K562 (cell line): Measurements from ENCODE around the gene QPCT. TPM values are rescaled to one million over a fixed set of nuclear protein-coding genes. Genes with fewer than 3 reads are reported as not detected.

Experiments used
- ATAC-seq: fragments of 200-7000 bp; cut with Tn5 transposase; 3 replicates; pipeline ENCODE4 v1.9.1; 2020; ENCODE audit warnings: moderate library complexity
- BruUV-seq: library from RNA; stranded (reverse); fragments of 400-500 nt; replicated peaks from 2 replicates; lab custom pipeline; 2021; lab: Mats Ljungman, UMichigan
- CTCF ChIA-PET: fragments of 300-600 bp; formaldehyde crosslinking; extraction: SDS; loops from one replicate; lab custom pipeline; 2021; ENCODE audit warnings: low intra/inter-chr PET ratio; lab: Yijun Ruan, JAX
- POLR2A ChIA-PET: fragments of 300-600, 350-650 bp; sonication (Branson Sonifier 250); formaldehyde crosslinking; extraction: SDS; loops from one replicate; lab custom pipeline; 2021; ENCODE audit warnings: antibody characterized with exemption, inconsistent platforms; lab: Yijun Ruan, JAX
- DNase-seq, 4 experiments: peaks; one replicate each; pipeline versions ENCODE4 v3.0.0 to v3.0.0-alpha.2; 2011 to 2018; ENCODE audit warnings: low spot score in 3 of 4, mixed read lengths in 3 of 4; ENCODE audit errors: extremely low read depth in 1 of 4
- FAIRE-seq: peaks from 2 replicates; lab custom pipeline; 2011; peaks lifted over from hg19 to GRCh38; lab: Jason Lieb, UNC
- H2AFZ ChIP-seq: 2 replicates; pipeline ENCODE4 v1.6.0; 2011; ENCODE audit warnings: low read depth, low read length, control low read depth, inconsistent platforms
- H3K27ac ChIP-seq: fragments of 200-600 bp; 3 replicates; pipeline ENCODE4 v1.8.0; 2011; ENCODE audit warnings: low read depth, mild to moderate bottlenecking, control low read depth, inconsistent platforms, low read length, moderate library complexity, mixed read lengths; ENCODE audit errors: extremely low read depth
- H3K27me3 ChIP-seq, 2 experiments: fragments of 300-600 bp in 1 of 2; 2 replicates in 1 of 2; 3 replicates in 1 of 2; pipeline versions ENCODE4 v1.6.0 to v1.8.0; 2011; ENCODE audit warnings: inconsistent platforms in 2 of 2, low read length in 2 of 2, mild to moderate bottlenecking in 1 of 2, mixed read lengths in 1 of 2, moderate library complexity in 1 of 2; ENCODE audit not compliant: control insufficient read depth in 2 of 2, insufficient read depth in 2 of 2
- H3K36me3 ChIP-seq: fragments of 300-600 bp; 3 replicates; pipeline ENCODE4 v1.8.0; 2011; ENCODE audit warnings: mild to moderate bottlenecking, low read length, inconsistent platforms; ENCODE audit not compliant: control insufficient read depth, insufficient read depth
- H3K4me1 ChIP-seq, 2 experiments: fragments of 200-600 bp in 1 of 2; replicated peaks in 1 of 2; 2 replicates in 1 of 2; 3 replicates in 1 of 2; pipeline versions ENCODE4 v1.5.1 to v1.8.0; 2011; ENCODE audit warnings: inconsistent platforms in 2 of 2, low read length in 2 of 2, mild to moderate bottlenecking in 1 of 2, mixed read lengths in 1 of 2, moderate library complexity in 1 of 2; ENCODE audit not compliant: control insufficient read depth in 2 of 2, insufficient read depth in 2 of 2
- H3K4me2 ChIP-seq: 2 replicates; pipeline ENCODE4 v1.6.1; 2011; ENCODE audit warnings: low read length, control low read depth, inconsistent platforms, mixed read lengths; ENCODE audit not compliant: insufficient read depth
- H3K4me3 ChIP-seq: fragments of 200-600 bp; sonication (generic), shearing (Covaris generic); 2 replicates; pipeline ENCODE4 v1.5.1; 2016; ENCODE audit warnings: control low read depth, inconsistent platforms
- H3K79me2 ChIP-seq: fragments of 200-600 bp; 3 replicates; pipeline ENCODE4 v1.8.0; 2011; ENCODE audit warnings: low read length, inconsistent platforms; ENCODE audit not compliant: control insufficient read depth, insufficient read depth
- H3K9ac ChIP-seq, 2 experiments: 2 replicates each; pipeline versions ENCODE4 v1.6.0 to v1.6.1; 2011; ENCODE audit warnings: low read depth in 2 of 2, low read length in 2 of 2, control low read depth in 1 of 2, inconsistent platforms in 1 of 2, mild to moderate bottlenecking in 1 of 2, mixed read lengths in 1 of 2; ENCODE audit not compliant: insufficient read depth in 1 of 2
- H3K9me1 ChIP-seq: one replicate; pipeline ENCODE4 v1.6.0; 2011; ENCODE audit warnings: inconsistent platforms, mild to moderate bottlenecking, low read length, moderate library complexity; ENCODE audit not compliant: control insufficient read depth, insufficient read depth
- H3K9me3 ChIP-seq: replicated peaks from 2 replicates; pipeline ENCODE4 v1.5.1; 2011; ENCODE audit warnings: low read depth, low read length, inconsistent platforms; ENCODE audit not compliant: control insufficient read depth, insufficient read depth
- H4K20me1 ChIP-seq: replicated peaks from 2 replicates; pipeline ENCODE4 v1.6.1; 2011; ENCODE audit warnings: low read length, inconsistent platforms, mixed read lengths; ENCODE audit not compliant: control insufficient read depth, insufficient read depth
- CBX1 ChIP-seq: sonication (generic); IDR thresholded peaks from 2 replicates; pipeline ENCODE4 v1.6.1; 2016; ENCODE audit warnings: antibody characterized with exemption, low read depth, mild to moderate bottlenecking
- CEBPB ChIP-seq: fragments of 450-650 bp; IDR thresholded peaks from 2 replicates; pipeline ENCODE4 v1.6.1; 2016; ENCODE audit warnings: missing genetic modification characterization, missing compliant biosample characterization
- ELF1 ChIP-seq: fragments of 200-800 bp; sonication (Bioruptor generic); IDR thresholded peaks from 2 replicates; pipeline ENCODE4 v1.6.1; 2016; ENCODE audit warnings: missing genetic modification characterization, missing compliant biosample characterization
- SAFB ChIP-seq: fragments of 200-400 bp; formaldehyde crosslinking; IDR thresholded peaks from 2 replicates; pipeline ENCODE4 v1.6.1; 2017; ENCODE audit warnings: low read depth, low read length, borderline replicate concordance
- SMAD3 ChIP-seq: fragments of 450-650 bp; formaldehyde crosslinking; conservative IDR thresholded peaks from 2 replicates; pipeline ENCODE4 v1.4.0; 2020; ENCODE audit warnings: mild to moderate bottlenecking
- SMC3 ChIP-seq: conservative IDR thresholded peaks from 2 replicates; pipeline ENCODE4 v1.6.1; 2011; ENCODE audit warnings: low read depth, low read length, improper control_type of control experiment; ENCODE audit not compliant: insufficient read depth
- TBP ChIP-seq: optimal IDR thresholded peaks from 2 replicates; pipeline ENCODE3; 2011; ENCODE audit warnings: low read depth, low read length, improper control_type of control experiment
- TCF7 ChIP-seq: sonication (generic); IDR thresholded peaks from 2 replicates; pipeline ENCODE4 v1.6.1; 2016; ENCODE audit warnings: antibody characterized with exemption, borderline replicate concordance
- XRCC4 ChIP-seq: IDR thresholded peaks from one replicate; pipeline ENCODE4 v1.6.1; 2011; ENCODE audit not compliant: insufficient read depth, insufficient read length; ENCODE audit errors: extremely low read depth
- WGBS: fragments of 100-300 bp; shearing (Covaris generic); methylation state at CpG from one replicate; pipeline ENCODE4 v1.1.6; 2016; ENCODE audit warnings: low coverage, mixed read lengths; ENCODE audit not compliant: insufficient coverage; ENCODE audit errors: missing lambda C conversion rate; 5-methylcytosine and 5-hydroxymethylcytosine counted together
- in situ Hi-C: fragments of 300-500 bp; cut with MboI; formaldehyde crosslinking; loops from 4 replicates; pipeline ENCODE4 v1.15.0; 2018; ENCODE audit warnings: inconsistent platforms, mixed read lengths
- intact Hi-C: fragments of 100-400 bp; cut with micrococcal nuclease; formaldehyde crosslinking; loops from 2 replicates; pipeline ENCODE4 v1.14.2; 2022
- polyA plus RNA-seq, 8 experiments: library from polyadenylated mRNA; depleted of rRNA in 4 of 8; stranded (reverse) in 5 of 8; unstranded in 3 of 8; fragments of >200 nt; fragmentation: Nextera tagmentation in 2 of 8; fragmentation: Illumina TruSeq in 1 of 8; extraction: Ambion mirVana in 2 of 8; extraction: Trizol in 1 of 8; gene quantifications; 2 replicates each; pipeline versions ENCODE4 v1.2.1 to v1.2.3, GENCODE V29; 2011 to 2014; ENCODE audit warnings: inconsistent platforms in 1 of 8, missing spikeins in 1 of 8
- total RNA-seq, 7 experiments: library from RNA; depleted of rRNA in 6 of 7; stranded (reverse); fragments of >200 nt in 6 of 7; fragmentation: Illumina TruSeq in 2 of 7; extraction: Trizol in 2 of 7; gene quantifications; 2 replicates each; pipeline versions ENCODE4 v1.2.1 to v1.2.3, GENCODE V29; 2011 to 2021; ENCODE audit warnings: low replicate concordance in 1 of 7
- TF ChIP-seq, protein P1 (sequence below): sonication (generic); formaldehyde crosslinking; IDR thresholded peaks from 2 replicates; pipeline ENCODE4 v1.8.1; 2022; ENCODE audit warnings: missing genetic modification reagents
- TF ChIP-seq, protein P2 (sequence below): sonication (generic); IDR thresholded peaks from 2 replicates; pipeline ENCODE4 v1.6.1; 2016
- TF ChIP-seq, protein P3 (sequence below): fragments of 150-350 bp; conservative IDR thresholded peaks from 2 replicates; pipeline ENCODE4 v1.6.1; 2014; ENCODE audit warnings: low read length
- TF ChIP-seq, protein P4 (sequence below): fragments of 250-450 bp; sonication (Bioruptor Pico); IDR thresholded peaks from 2 replicates; pipeline ENCODE4 v1.8.0; 2021; ENCODE audit warnings: mild to moderate bottlenecking, moderate library complexity
- TF ChIP-seq, protein P5 (sequence below): fragments of 250-450 bp; sonication (Bioruptor Pico); IDR thresholded peaks from 2 replicates; pipeline ENCODE4 v1.5.0; 2020; ENCODE audit warnings: mild to moderate bottlenecking, borderline replicate concordance

The QPCT gene
- total and polyA plus RNA-seq, 9 of the 15 experiments (the other 6 are each of a cell fraction or from before 2014, with no cell fraction given): 0.07 TPM; not detected in 8

DNA sequence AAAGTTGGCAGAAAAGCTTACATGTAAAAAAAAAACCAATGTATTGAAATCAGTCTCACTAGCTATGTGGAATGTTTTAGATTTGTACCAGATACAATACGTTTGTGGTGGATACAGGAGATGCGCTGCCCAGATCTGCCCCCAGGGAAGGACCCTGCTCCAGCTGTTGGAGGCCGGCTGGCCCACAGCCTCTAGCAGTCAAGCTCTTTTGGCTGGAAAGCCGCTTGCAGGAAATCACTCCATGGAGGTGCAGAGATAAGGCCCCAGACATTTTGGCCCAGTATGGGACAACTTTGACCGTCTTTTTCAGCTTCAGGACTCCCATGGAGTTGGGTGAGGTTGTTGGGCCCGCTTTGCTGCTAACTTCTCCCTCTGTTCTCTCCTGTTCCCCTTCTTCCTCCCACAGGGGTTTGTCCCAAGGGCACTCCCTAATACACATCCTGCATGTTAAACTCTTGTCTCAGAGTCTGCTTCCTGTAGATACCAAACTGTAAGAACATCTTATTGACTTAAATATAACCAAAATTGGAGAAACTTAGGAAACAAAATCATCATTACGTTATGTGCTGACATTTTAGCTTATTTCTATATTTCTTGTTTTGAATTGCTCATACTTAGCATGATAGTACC, 1.7 kb upstream of the QPCT start:
- Histone ChIP-seq H3K27me3 (peaks cover 9 to 25% of the 10 kb centered on the region in 2 experiments), H3K79me2 (no peaks in the 10 kb centered on the region), H3K4me1 (peaks cover 0 to 10% of the 10 kb centered on the region in 2 experiments; a peak in 2 of 5 replicates), H3K9me3 (no peaks in the 10 kb centered on the region), H2AFZ (no peak overlapping the region), H3K4me3 (no peak overlapping the region), H3K9ac (no peak overlapping the region), H3K27ac (no peak overlapping the region), H3K36me3 (no peaks in the 10 kb centered on the region), H3K9me1 (no peaks in the 10 kb centered on the region), H4K20me1 (no peaks in the 10 kb centered on the region), H3K4me2 (no peak overlapping the region)
- ChIA-PET CTCF (no interaction called here), POLR2A (interaction anchor here (0.7 kb wide), 1 partner anchor 13 kb away, joined by 4 read pairs; no protein-coding TSS in a partner anchor)
- no peak; the same call in 2 of the 3 replicates for ATAC-seq
- no peak for FAIRE-seq
- intact Hi-C loops: no loop called here
- DNase-seq: no peak
- BruUV-seq: no TSS peak
- in situ Hi-C loops: no loop called here
- 6% methylated on average over 7 of the region's 7 CpGs for WGBS
- TF ChIP-seq CBX1 (no peak), ELF1 (tag) (no peak), SMC3 (no peak), SMAD3 (CRISPR knock-in tag) (no peak), CEBPB (tag) (no peak), TCF7 (no peak), XRCC4 (no peak), TBP (no peak), SAFB (no peak)
- TF ChIP-seq, protein P1, sequence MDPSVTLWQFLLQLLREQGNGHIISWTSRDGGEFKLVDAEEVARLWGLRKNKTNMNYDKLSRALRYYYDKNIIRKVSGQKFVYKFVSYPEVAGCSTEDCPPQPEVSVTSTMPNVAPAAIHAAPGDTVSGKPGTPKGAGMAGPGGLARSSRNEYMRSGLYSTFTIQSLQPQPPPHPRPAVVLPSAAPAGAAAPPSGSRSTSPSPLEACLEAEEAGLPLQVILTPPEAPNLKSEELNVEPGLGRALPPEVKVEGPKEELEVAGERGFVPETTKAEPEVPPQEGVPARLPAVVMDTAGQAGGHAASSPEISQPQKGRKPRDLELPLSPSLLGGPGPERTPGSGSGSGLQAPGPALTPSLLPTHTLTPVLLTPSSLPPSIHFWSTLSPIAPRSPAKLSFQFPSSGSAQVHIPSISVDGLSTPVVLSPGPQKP (CRISPR knock-in tag): no peak
- TF ChIP-seq, protein P2, sequence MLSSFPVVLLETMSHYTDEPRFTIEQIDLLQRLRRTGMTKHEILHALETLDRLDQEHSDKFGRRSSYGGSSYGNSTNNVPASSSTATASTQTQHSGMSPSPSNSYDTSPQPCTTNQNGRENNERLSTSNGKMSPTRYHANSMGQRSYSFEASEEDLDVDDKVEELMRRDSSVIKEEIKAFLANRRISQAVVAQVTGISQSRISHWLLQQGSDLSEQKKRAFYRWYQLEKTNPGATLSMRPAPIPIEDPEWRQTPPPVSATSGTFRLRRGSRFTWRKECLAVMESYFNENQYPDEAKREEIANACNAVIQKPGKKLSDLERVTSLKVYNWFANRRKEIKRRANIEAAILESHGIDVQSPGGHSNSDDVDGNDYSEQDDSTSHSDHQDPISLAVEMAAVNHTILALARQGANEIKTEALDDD: no peak
- TF ChIP-seq, protein P3, sequence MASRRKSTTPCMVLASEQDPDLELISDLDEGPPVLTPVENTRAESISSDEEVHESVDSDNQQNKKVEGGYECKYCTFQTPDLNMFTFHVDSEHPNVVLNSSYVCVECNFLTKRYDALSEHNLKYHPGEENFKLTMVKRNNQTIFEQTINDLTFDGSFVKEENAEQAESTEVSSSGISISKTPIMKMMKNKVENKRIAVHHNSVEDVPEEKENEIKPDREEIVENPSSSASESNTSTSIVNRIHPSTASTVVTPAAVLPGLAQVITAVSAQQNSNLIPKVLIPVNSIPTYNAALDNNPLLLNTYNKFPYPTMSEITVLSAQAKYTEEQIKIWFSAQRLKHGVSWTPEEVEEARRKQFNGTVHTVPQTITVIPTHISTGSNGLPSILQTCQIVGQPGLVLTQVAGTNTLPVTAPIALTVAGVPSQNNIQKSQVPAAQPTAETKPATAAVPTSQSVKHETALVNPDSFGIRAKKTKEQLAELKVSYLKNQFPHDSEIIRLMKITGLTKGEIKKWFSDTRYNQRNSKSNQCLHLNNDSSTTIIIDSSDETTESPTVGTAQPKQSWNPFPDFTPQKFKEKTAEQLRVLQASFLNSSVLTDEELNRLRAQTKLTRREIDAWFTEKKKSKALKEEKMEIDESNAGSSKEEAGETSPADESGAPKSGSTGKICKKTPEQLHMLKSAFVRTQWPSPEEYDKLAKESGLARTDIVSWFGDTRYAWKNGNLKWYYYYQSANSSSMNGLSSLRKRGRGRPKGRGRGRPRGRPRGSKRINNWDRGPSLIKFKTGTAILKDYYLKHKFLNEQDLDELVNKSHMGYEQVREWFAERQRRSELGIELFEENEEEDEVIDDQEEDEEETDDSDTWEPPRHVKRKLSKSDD: no peak
- TF ChIP-seq, protein P4, sequence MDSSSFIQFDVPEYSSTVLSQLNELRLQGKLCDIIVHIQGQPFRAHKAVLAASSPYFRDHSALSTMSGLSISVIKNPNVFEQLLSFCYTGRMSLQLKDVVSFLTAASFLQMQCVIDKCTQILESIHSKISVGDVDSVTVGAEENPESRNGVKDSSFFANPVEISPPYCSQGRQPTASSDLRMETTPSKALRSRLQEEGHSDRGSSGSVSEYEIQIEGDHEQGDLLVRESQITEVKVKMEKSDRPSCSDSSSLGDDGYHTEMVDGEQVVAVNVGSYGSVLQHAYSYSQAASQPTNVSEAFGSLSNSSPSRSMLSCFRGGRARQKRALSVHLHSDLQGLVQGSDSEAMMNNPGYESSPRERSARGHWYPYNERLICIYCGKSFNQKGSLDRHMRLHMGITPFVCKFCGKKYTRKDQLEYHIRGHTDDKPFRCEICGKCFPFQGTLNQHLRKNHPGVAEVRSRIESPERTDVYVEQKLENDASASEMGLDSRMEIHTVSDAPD (CRISPR knock-in tag): no peak
- TF ChIP-seq, protein P5, sequence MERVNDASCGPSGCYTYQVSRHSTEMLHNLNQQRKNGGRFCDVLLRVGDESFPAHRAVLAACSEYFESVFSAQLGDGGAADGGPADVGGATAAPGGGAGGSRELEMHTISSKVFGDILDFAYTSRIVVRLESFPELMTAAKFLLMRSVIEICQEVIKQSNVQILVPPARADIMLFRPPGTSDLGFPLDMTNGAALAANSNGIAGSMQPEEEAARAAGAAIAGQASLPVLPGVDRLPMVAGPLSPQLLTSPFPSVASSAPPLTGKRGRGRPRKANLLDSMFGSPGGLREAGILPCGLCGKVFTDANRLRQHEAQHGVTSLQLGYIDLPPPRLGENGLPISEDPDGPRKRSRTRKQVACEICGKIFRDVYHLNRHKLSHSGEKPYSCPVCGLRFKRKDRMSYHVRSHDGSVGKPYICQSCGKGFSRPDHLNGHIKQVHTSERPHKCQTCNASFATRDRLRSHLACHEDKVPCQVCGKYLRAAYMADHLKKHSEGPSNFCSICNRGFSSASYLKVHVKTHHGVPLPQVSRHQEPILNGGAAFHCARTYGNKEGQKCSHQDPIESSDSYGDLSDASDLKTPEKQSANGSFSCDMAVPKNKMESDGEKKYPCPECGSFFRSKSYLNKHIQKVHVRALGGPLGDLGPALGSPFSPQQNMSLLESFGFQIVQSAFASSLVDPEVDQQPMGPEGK: no peak
